HG03060 (cell line): Measurements from ENCODE around the gene DNAI2.
"Not testable (repeated sequence)": the region's sequence is repeated elsewhere in the genome, so short reads cannot be mapped to it uniquely, and the experiment has no call there.

Experiments used
- ATAC-seq: cut with Tn5 transposase; IDR thresholded peaks from one replicate; pipeline ENCODE4 v1.9.1; 2021; ENCODE audit warnings: low read depth, moderate number of reproducible peaks; ENCODE audit not compliant: unreplicated experiment

The DNAI2 gene

DNA sequence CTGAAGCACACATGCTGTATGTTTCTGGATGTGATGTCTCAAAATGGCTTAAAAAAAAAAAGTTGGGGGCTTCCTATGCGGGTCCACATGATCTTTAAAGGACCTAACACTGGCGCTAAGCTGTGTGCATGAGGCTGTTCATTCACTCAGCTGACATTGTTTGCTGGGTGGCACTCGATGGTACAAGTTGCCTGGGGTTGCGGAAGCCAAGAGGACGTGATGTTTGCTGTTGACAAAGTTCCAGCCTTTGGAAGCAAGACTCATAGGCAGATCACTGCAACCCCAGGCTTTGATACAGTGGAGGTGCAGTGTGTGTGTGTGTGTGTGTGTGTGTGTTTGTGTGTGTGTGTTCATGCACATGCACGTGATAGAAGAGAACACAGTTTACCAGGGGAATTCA lies 29.5 kb upstream of the DNAI2 start:
- no peak for ATAC-seq

- ATAC-seq: no peak
These were observed 28.7 kb upstream of the DNAI2 start for GRCh38 chr17:74245145-74245831.

DNA sequence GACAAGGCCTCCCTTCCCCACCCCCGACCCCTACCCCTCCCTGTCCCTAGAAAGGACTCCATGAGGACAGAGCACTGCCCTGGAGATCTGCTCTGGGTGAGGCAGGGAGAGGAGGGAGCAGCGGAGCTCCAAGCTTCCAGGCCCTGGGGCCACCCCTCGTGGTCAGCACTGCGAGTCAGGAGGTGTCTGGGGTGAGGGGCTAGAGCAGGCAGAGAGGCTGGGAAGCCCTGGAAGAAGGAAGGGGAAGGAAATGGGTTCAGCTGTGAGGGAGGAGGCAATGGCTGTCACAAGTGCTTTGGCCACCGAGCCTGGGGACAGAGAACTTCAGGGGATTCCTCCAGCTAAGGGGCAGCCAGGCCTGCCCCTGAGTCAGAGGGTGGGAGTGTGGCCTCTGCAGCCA lies 28.2 kb upstream of the DNAI2 start:
- no peak for ATAC-seq

GRCh38 chr17:74249590-74250270 lies 24.3 kb upstream of the DNAI2 start:
- no peak for ATAC-seq

DNA sequence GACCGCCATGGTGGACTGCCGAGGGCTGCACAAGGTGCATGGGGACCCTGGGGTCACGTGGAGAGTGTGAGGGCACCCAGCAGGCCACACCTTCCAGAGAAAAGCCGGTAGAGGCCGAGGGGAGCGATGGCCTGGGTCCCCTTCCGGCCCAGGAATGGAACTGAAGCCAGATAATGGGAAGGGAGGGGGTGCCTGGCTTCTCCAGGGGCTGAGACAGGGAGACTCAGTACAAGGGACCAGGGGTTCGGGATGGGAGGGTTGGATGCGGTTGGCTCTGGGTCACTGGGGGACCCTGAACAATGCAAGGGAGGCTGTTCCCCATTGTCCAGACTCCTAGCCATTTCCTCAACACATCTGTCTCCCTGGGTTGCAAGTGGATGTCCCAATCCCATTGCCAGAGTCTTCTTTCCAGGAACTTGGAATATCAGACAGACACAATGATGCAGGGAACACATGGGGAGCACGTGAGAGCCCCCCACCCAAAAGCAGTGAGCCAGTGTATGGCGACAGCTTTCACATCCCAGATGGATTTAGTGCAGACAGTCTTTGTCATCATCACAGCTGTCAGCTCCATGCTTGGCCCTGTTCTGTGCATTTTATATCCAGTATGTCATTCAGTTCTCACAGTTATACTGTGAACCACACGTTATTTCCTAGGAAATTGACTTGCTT lies 23.6 kb upstream of the DNAI2 start:
- ATAC-seq: no peak

- ATAC-seq: no peak
These were observed 23.0 kb upstream of the DNAI2 start for GRCh38 chr17:74251051-74251450.

DNA sequence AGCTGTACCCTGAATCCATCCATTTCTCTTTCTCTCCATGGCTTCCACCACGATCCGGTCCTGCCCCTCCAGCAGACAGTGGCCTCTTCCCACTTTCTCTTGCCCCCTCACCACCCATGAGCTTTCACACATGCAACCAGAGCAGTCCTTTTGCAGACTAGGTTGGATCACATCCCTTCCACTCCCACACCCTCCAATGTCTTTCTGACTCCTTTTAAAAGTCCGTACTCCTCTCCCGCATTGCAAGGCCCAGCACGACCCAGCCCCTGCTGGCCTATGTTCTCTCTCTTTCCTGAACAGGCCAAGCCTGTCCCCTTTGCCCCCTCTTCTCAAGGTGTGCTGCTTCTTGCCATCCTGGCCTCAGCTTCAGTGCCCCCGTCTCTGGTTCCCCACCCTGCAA lies 22.5 kb upstream of the DNAI2 start:
- no peak for ATAC-seq

- ATAC-seq: no peak
These were observed 21.8 kb upstream of the DNAI2 start for GRCh38 chr17:74252211-74252610.

GRCh38 chr17:74253036-74253435 lies 21.0 kb upstream of the DNAI2 start:
- no peak for ATAC-seq

- ATAC-seq: no peak
These were observed 16.7 kb upstream of the DNAI2 start for GRCh38 chr17:74257311-74257710.

GRCh38 chr17:74259667-74260524 lies 14.1 kb upstream of the DNAI2 start:
- no peak for ATAC-seq

- no peak for ATAC-seq
These were observed 13.5 kb upstream of the DNAI2 start for GRCh38 chr17:74260525-74260850.

GRCh38 chr17:74262601-74263000 lies 11.4 kb upstream of the DNAI2 start:
- no peak for ATAC-seq

DNA sequence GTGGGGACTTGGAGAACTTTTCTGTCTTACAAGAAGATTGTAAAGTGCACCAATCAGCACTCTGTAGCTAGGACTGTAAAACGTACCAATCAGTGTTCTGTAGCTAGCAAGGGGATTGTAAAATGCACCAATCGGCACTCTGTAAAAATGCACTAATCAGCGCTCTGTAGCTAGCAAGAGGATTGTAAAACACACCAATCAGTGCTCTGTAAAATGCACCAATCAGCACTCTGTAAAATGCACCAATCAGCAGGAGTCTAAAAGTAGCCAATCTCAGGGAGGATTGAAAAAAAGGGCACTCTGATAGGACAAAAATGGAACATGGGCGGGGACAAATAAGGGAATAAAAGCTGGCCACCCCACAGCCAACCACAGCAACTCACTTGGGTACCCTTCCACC lies 7.0 kb upstream of the DNAI2 start:
- ATAC-seq: not testable (repeated sequence)

- ATAC-seq: no peak
These were observed 6.5 kb upstream of the DNAI2 start for GRCh38 chr17:74267579-74267978.

GRCh38 chr17:74267987-74268499 lies 6.0 kb upstream of the DNAI2 start:
- ATAC-seq: no peak

- no peak for ATAC-seq
These were observed 5.5 kb upstream of the DNAI2 start for GRCh38 chr17:74268558-74268957.

GRCh38 chr17:74270333-74270732 lies 3.7 kb upstream of the DNAI2 start:
- ATAC-seq: no peak

- ATAC-seq: no peak
These were observed 2.8 kb upstream of the DNAI2 start for GRCh38 chr17:74271281-74271680.

DNA sequence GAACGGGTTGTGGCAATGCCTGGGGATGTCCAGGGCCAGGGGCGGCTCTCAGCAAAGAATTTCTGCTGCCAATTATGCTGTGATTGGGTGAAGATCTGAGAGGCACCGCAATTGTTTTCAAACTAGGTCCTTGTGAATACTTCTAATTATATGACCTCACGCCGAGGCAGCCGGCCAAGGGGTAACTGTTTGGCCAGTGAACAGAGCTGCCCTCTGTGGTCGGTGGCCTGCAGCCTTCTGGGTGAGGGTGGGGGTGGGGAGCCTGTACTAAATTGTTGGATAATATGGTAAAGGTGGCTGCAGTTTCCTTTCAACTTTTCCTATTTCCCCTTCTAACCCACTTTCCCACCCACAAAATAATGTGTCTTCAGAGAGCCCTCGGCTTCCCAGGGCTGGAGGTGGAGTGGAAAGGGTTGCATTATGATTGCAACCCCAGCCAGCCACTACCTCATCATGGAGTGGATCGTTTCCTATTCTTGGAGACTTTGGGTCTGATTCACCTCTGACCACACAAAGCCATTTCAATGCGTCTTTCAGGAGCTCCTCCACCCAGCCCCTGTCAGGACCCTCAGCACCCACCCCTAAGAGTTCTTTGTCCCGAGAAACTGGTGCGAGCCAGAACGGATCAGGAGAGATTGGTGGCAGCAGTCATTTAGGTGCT lies 2.0 kb upstream of the DNAI2 start:
- no peak for ATAC-seq
